GM21447 (cell line): ENCODE results near the gene FAM13A.

ENCODE experiments used
- ATAC-seq: cut with Tn5 transposase; IDR thresholded peaks from one replicate; pipeline ENCODE4 v1.9.1; 2021; ENCODE audit not compliant: unreplicated experiment

Gene FAM13A

DNA sequence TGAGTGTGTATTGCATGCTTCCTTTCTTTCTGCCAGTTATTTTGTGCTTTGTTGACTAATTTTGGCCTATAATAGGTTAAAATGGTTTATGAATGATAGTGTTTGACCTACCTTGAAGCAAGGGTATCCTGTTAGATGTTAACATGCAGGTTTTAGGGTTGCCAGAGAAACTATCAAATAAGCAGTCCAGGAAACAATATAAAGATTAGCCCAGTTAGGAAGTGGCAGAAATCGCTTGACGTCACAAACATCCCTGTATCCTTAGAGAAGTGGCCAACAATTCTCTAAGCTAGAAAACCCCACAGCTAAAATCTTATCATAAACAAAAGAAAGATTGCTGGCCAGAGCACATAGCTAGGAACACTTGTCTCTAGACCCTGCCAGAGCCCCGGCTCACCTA, 363.2 kb downstream of the FAM13A start:
- no peak for ATAC-seq

DNA sequence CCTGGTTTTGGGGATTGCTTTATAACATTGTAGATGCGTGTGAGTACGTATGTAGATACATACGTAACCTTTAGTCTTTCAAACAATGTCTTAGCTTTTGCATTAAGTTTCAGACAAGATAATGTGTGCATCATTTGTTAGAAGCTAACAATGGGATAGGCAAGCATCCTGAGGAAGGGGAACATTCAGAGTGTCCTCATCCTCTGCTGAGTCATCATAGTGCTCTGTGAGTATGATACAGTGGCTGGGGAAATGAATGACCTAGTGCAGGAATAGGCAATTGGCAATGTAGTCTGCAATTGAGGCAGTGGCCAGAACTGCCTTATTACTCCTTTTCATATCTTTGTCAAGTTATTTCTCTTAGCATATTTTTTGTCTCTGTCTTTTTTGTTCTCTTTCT, 366.6 kb downstream of the FAM13A start:
- ATAC-seq: no peak

DNA sequence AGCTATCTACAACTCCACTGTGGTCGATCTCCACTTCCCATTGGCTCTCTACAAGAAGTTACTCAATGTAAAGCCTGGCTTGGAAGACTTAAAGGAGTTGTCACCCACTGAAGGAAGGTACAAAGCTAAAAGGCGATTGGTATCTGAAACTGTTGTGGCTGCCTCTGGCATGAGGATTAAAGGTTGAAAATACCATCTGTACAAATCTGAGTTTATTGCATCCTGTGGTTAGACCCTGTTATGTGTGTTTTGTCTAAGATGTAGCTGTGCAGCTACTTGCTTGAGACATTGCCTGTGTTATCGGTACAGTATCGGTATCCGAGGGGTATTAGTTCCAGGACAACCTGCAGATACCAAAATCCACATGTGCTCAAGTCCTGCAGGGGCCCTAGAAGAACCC, 375.8 kb downstream of the FAM13A start:
- ATAC-seq: no peak
